ENCODE results near the gene MAML2. TPM values are rescaled to one million over a fixed set of nuclear protein-coding genes. Genes with fewer than 3 reads are reported as not detected.

The MAML2 gene
- total and polyA plus RNA-seq, 2 of the 13 experiments (the other 11 are each of a cell fraction or from before 2014, with no cell fraction given): 2.3 to 25.9 TPM

DNA sequence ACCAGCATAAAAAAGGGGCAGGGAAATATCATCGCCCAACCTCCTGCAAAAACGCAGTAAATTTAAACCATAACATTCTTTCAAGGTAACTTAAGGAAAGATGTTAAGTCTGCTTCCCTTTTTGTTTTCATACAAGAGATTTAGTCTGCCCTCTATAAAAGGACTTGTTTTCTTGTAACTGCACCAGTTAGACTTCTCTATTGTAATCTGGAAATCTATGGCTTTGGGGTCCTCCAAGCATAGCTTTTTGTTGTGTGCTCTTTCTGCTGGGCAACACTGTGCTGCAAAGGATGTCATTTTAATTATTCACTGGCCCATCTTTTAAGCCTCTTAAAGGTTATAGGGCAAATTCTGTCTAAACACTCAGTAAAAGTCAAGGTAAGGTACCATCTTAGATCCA, 136.0 kb downstream of the MAML2 start:
- H3K9ac ChIP-seq (ENCODE audit: insufficient read depth, low read depth, low read length): no peak overlapping the region
- H2AFZ ChIP-seq (ENCODE audit: low read length): no peak overlapping the region
- no peak for ATAC-seq
- ChIA-PET POLR2A (no interaction called here), CTCF (ENCODE audit: low intra/inter-chr PET ratio, low total read pairs) (no interaction called here)
- H3K36me3 ChIP-seq (replicated peaks in 1 of 2; ENCODE audit: control insufficient read depth in 1 of 2, insufficient read depth in 2 of 2, low read length in 2 of 2): 0 out of 5 replicates have a peak, but pooled peaks cover 0 to 2% of the 10 kb centered on the region in 2 experiments
- no peaks in the 10 kb centered on the region for H3K9me3 ChIP-seq (ENCODE audit: low read length)
- no TSS peak for BruUV-seq (replicated peaks)
- no peak overlapping the region for H3K4me2 ChIP-seq (ENCODE audit: low read depth, low read length)
- no peaks in the 10 kb centered on the region for H3K27me3 ChIP-seq (ENCODE audit: control insufficient read depth in 1 of 2, insufficient read depth in 2 of 2, low read length in 2 of 2)
- no peak for FAIRE-seq
- WGBS (ENCODE audit: low lambda C conversion rate): 98% methylated on average over 2 of the region's 2 CpGs
- intact Hi-C loops (cut with micrococcal nuclease; ENCODE audit: unreplicated experiment): no loop called here
- H3K79me2 ChIP-seq (ENCODE audit: insufficient read depth, low read length): peaks cover 2% of the 10 kb centered on the region
- H4K20me1 ChIP-seq (ENCODE audit: insufficient read depth, low read length): no peaks in the 10 kb centered on the region
- peak overlapping the region; percentile 58 for H3K27ac ChIP-seq (ENCODE audit: extremely low read length, insufficient read depth, low read length)
- H3K4me3 ChIP-seq (replicated peaks in 1 of 3; ENCODE audit: insufficient read depth in 1 of 3, low read depth in 2 of 3, low read length in 3 of 3): no peak overlapping the region
- TF ChIP-seq ZNF605 (CRISPR knock-in tag; IDR thresholded peaks at IDR 0.05): no peak
- TF ChIP-seq MNT (IDR thresholded peaks at IDR 0.05): no peak
- no peak for TF ChIP-seq FOXO4 (CRISPR knock-in tag; conservative IDR thresholded peaks at IDR 0.05)
- TF ChIP-seq RBM22 (optimal IDR thresholded peaks at IDR 0.05; ENCODE audit: low read length): no peak
- H3K4me1 ChIP-seq (ENCODE audit: insufficient read depth, low read length): peaks cover 31% of the 10 kb centered on the region
- DNase-seq (ENCODE audit: low spot score): no peak
- in situ Hi-C loops (cut with HindIII; ENCODE audit: extremely low pct_ligation_motif_present, low pct_unique_long_range_greater_than_20kb): no loop called here

GRCh38 chr11:96205460-96205809, 137.6 kb downstream of the MAML2 start:
- Histone ChIP-seq H3K27me3 (ENCODE audit: control insufficient read depth in 1 of 2, insufficient read depth in 2 of 2, low read length in 2 of 2) (no peaks in the 10 kb centered on the region), H3K79me2 (ENCODE audit: insufficient read depth, low read length) (peaks cover 2% of the 10 kb centered on the region), H3K27ac (ENCODE audit: extremely low read length, insufficient read depth, low read length) (no peak overlapping the region), H3K4me2 (ENCODE audit: low read depth, low read length) (no peak overlapping the region), H3K9ac (ENCODE audit: insufficient read depth, low read depth, low read length) (no peak overlapping the region), H2AFZ (ENCODE audit: low read length) (no peak overlapping the region), H3K4me1 (ENCODE audit: insufficient read depth, low read length) (peaks cover 44% of the 10 kb centered on the region), H3K4me3 (replicated peaks in 1 of 3; ENCODE audit: insufficient read depth in 1 of 3, low read depth in 2 of 3, low read length in 3 of 3) (no peak overlapping the region), H4K20me1 (ENCODE audit: insufficient read depth, low read length) (no peaks in the 10 kb centered on the region), H3K36me3 (replicated peaks in 1 of 2; ENCODE audit: control insufficient read depth in 1 of 2, insufficient read depth in 2 of 2, low read length in 2 of 2) (0 out of 5 replicates have a peak, but pooled peaks cover 0 to 2% of the 10 kb centered on the region in 2 experiments), H3K9me3 (ENCODE audit: low read length) (no peaks in the 10 kb centered on the region)
- DNase-seq (ENCODE audit: low spot score): no peak
- ChIA-PET CTCF (ENCODE audit: low intra/inter-chr PET ratio, low total read pairs) (no interaction called here), POLR2A (no interaction called here)
- no peak for FAIRE-seq
- ATAC-seq: no peak
- intact Hi-C loops (cut with micrococcal nuclease; ENCODE audit: unreplicated experiment) (no loop called here), in situ Hi-C loops (cut with HindIII; ENCODE audit: extremely low pct_ligation_motif_present, low pct_unique_long_range_greater_than_20kb) (no loop called here)
- WGBS (ENCODE audit: low lambda C conversion rate): 91% methylated on average over 3 of the region's 3 CpGs
- no TSS peak for BruUV-seq (replicated peaks)
- TF ChIP-seq SOX13 (IDR thresholded peaks at IDR 0.05): no peak
- TF ChIP-seq SOX13 (CRISPR knock-in tag; conservative IDR thresholded peaks at IDR 0.05 in 1 of 2, IDR thresholded peaks at IDR 0.05 in 1 of 2): no peak
- TF ChIP-seq HHEX (CRISPR knock-in tag; IDR thresholded peaks at IDR 0.05): no peak
- TF ChIP-seq, protein P1, sequence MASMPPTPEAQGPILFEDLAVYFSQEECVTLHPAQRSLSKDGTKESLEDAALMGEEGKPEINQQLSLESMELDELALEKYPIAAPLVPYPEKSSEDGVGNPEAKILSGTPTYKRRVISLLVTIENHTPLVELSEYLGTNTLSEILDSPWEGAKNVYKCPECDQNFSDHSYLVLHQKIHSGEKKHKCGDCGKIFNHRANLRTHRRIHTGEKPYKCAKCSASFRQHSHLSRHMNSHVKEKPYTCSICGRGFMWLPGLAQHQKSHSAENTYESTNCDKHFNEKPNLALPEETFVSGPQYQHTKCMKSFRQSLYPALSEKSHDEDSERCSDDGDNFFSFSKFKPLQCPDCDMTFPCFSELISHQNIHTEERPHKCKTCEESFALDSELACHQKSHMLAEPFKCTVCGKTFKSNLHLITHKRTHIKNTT (CRISPR knock-in tag; IDR thresholded peaks at IDR 0.05): no peak
- TF ChIP-seq RXRB (CRISPR knock-in tag; IDR thresholded peaks at IDR 0.05; ENCODE audit: borderline replicate concordance): no peak
- no peak for TF ChIP-seq MAFK (conservative IDR thresholded peaks at IDR 0.05 in 1 of 2, IDR thresholded peaks at IDR 0.05 in 1 of 2; ENCODE audit: low read length in 2 of 2)
- TF ChIP-seq SAP130 (CRISPR knock-in tag; IDR thresholded peaks at IDR 0.05; ENCODE audit: low read depth): no peak
- no peak for TF ChIP-seq ARID2 (CRISPR knock-in tag; IDR thresholded peaks at IDR 0.05; ENCODE audit: borderline replicate concordance)
- TF ChIP-seq, protein P2, sequence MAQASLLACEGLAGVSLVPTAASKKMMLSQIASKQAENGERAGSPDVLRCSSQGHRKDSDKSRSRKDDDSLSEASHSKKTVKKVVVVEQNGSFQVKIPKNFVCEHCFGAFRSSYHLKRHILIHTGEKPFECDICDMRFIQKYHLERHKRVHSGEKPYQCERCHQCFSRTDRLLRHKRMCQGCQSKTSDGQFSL (CRISPR knock-in tag; IDR thresholded peaks at IDR 0.05): no peak
- TF ChIP-seq ZNF616 (CRISPR knock-in tag; IDR thresholded peaks at IDR 0.05; ENCODE audit: low read depth): no peak
- TF ChIP-seq TEAD3 (CRISPR knock-in tag; optimal IDR thresholded peaks at IDR 0.05; ENCODE audit: borderline replicate concordance): no peak
- TF ChIP-seq THAP11 (CRISPR knock-in tag; IDR thresholded peaks at IDR 0.05): no peak
